ENCODE measurements around the gene RSPO1. TPM values are rescaled to one million over a fixed set of nuclear protein-coding genes. Genes with fewer than 3 reads are reported as not detected.
"Not testable (repeated sequence)": the region's sequence is repeated elsewhere in the genome, so short reads cannot be mapped to it uniquely, and the experiment has no call there.

RSPO1 gene
- total RNA-seq (2013; cell fraction: nucleolus; rRNA removed), result not detected in 2 replicates
- not detected in 2 replicates for total RNA-seq (2014; rRNA removed)
- total RNA-seq (2014; rRNA removed; fragmentation: Illumina TruSeq; extraction: Trizol), result not detected in 2 replicates
- total RNA-seq (2021), result not detected in 2 replicates
- not detected for polyA plus RNA-seq (2011; ENCODE audit: low read depth)
- not detected in 2 replicates for polyA plus RNA-seq (2011; rRNA removed)
- polyA plus RNA-seq (2011; cell fraction: cytosol; rRNA removed), result not detected in 2 replicates
- polyA plus RNA-seq (2011; cell fraction: nucleus; rRNA removed), result not detected in 2 replicates
- polyA plus RNA-seq (2012), result not detected in 2 replicates
- polyA plus RNA-seq (2014; fragmentation: Illumina TruSeq; extraction: Trizol), result not detected in 2 replicates
- polyA plus RNA-seq (2014; fragmentation: Nextera tagmentation; extraction: Ambion mirVana), result not detected
- not detected in 2 replicates for polyA plus RNA-seq (2014; rRNA removed)
- not detected for polyA plus RNA-seq (2016; fragmentation: Nextera tagmentation; extraction: Ambion mirVana)
- not detected in 2 replicates for polyA minus RNA-seq (2011; rRNA and poly(A)+ RNA removed)
- polyA minus RNA-seq (2011; cell fraction: cytosol; rRNA and poly(A)+ RNA removed), result not detected in 2 replicates
- not detected in 2 replicates for polyA minus RNA-seq (2011; cell fraction: nucleus; rRNA and poly(A)+ RNA removed)
- percentile 4 among the genes with signal in this experiment for Bru-seq, nascent RNA
- BruChase-seq, experiment 1, labeled RNA remaining after a 6-hour chase, result not detected
- not detected for BruChase-seq, experiment 2, labeled RNA remaining after a 2-hour chase
- long read RNA-seq, experiment 1, result 0 reads
- long read RNA-seq, experiment 2, result 0 reads

GRCh38 chr1:37634244-37634991 lies at the start of gene RSPO1:
Gene RSPO1, minus strand, starts transcription at chr1:37634892. Its CDS starts 5,231 bp downstream, at chr1:37629661.
- Histone ChIP-seq H3K27me3 (replicated peaks in 1 of 2; ENCODE audit: control insufficient read depth in 2 of 2, insufficient read depth in 2 of 2, low read length in 1 of 2) (peaks cover 24 to 30% of the 10 kb centered on the region in 2 experiments), H3K4me3 (no peak within 1 kb of the TSS), H3K4me1 (ENCODE audit: control insufficient read depth, insufficient read depth, low read length) (no peaks in the 10 kb centered on the region), H3K9ac (ENCODE audit: control insufficient read depth, insufficient read depth, low read length) (no peak within 1 kb of the TSS), H3K4me2 (ENCODE audit: control insufficient read depth, insufficient read depth) (no peak within 1 kb of the TSS), H3K9me3 (replicated peaks; ENCODE audit: control insufficient read depth, insufficient read depth, low read length) (no peaks in the 10 kb centered on the region), H4K20me1 (ENCODE audit: control insufficient read depth, insufficient read depth) (no peaks in the 10 kb centered on the region), H3K27ac (ENCODE audit: control insufficient read depth, insufficient read depth) (no peak within 1 kb of the TSS), H2AFZ (ENCODE audit: control insufficient read depth, low read depth, low read length) (no peak within 1 kb of the TSS), H3K36me3 (ENCODE audit: control insufficient read depth in 2 of 2, insufficient read depth in 2 of 2, low read length in 1 of 2) (no peaks in the 10 kb centered on the region), H3K79me2 (ENCODE audit: control insufficient read depth, insufficient read depth, low read length) (no peaks in the 10 kb centered on the region)
- ATAC-seq (no peak; the same call in 2 of the 3 replicates), DNase-seq (ENCODE audit: low read depth, low spot score) (no peak), FAIRE-seq (no peak)
- no peak for TF ChIP-seq IRF4 (IDR thresholded peaks at IDR 0.05; ENCODE audit: low read depth, low read length)
- TF ChIP-seq CBFB (IDR thresholded peaks at IDR 0.05; ENCODE audit: low read depth), result no peak
- TF ChIP-seq SUZ12 (IDR thresholded peaks at IDR 0.05; ENCODE audit: unreplicated experiment), result peak; percentile 58
- TF ChIP-seq SMAD1 (IDR thresholded peaks at IDR 0.05; ENCODE audit: low read depth, partially characterized antibody), result no peak
- TF ChIP-seq SP1 (IDR thresholded peaks at IDR 0.05; ENCODE audit: low read depth, low read length), result no peak
- POLR2A ChIA-PET, result no interaction called here
- WGBS (ENCODE audit: insufficient coverage, insufficient replicate concordance, low lambda C conversion rate, missing lambda C conversion rate), result 19% methylated on average over 59 of the region's 72 CpGs
- RAD21 ChIA-PET (ENCODE audit: unreplicated experiment), result no interaction called here
- CTCF ChIA-PET, result interaction anchor here (0.5 kb wide), 1 partner anchor 1556 kb away, joined by 3 read pairs; no protein-coding TSS in a partner anchor
- SMC1A ChIA-PET (ENCODE audit: uncharacterized antibody, unreplicated experiment), result no interaction called here
- no TSS peak for BruUV-seq (replicated peaks)
- in situ Hi-C loops (cut with MboI), result no loop called here
- intact Hi-C loops (cut with micrococcal nuclease; ENCODE audit: unreplicated experiment), result no loop called here

DNA sequence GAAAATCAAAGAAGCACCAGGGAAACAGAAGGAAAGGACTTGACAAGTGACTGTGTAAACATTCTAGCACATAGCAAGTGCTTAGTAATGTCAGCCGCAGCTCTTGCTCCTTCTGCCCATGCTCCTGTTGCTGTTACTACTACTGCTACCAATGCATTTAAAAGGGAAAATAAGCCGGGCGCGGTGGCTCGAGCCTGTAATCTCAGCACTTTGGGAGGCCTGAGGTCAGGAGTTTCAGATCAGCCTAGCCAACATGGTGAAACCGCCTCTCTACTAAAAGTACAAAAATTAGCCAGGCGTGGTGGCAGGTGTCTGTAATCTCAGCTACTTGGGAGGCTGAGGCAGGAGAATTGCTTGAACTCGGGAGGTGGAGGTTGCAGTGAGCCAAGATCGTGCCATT lies 49.5 kb upstream of the RSPO1 start:
- H3K36me3 ChIP-seq (ENCODE audit: control insufficient read depth in 2 of 2, insufficient read depth in 2 of 2, low read length in 1 of 2), result peaks cover 1 to 19% of the 10 kb centered on the region in 2 experiments
- FAIRE-seq; H3K9me3 ChIP-seq (replicated peaks; ENCODE audit: control insufficient read depth, insufficient read depth, low read length); H3K79me2 ChIP-seq (ENCODE audit: control insufficient read depth, insufficient read depth, low read length); H3K4me2 ChIP-seq (ENCODE audit: control insufficient read depth, insufficient read depth); H4K20me1 ChIP-seq (ENCODE audit: control insufficient read depth, insufficient read depth); H3K4me1 ChIP-seq (ENCODE audit: control insufficient read depth, insufficient read depth, low read length); H3K27me3 ChIP-seq (replicated peaks in 1 of 2; ENCODE audit: control insufficient read depth in 2 of 2, insufficient read depth in 2 of 2, low read length in 1 of 2); BruUV-seq (replicated peaks); DNase-seq (ENCODE audit: low read depth, low spot score); H3K27ac ChIP-seq (ENCODE audit: control insufficient read depth, insufficient read depth); ATAC-seq; H3K4me3 ChIP-seq; H2AFZ ChIP-seq (ENCODE audit: control insufficient read depth, low read depth, low read length); H3K9ac ChIP-seq (ENCODE audit: control insufficient read depth, insufficient read depth, low read length); intact Hi-C loops (cut with micrococcal nuclease; ENCODE audit: unreplicated experiment): not testable (repeated sequence)
- ChIA-PET POLR2A (interaction anchor here (1.1 kb wide), 1 partner anchor 120 kb away, joined by 3 read pairs; no protein-coding TSS in a partner anchor), CTCF (interaction anchor here (0.6 to 21.1 kb wide), 11 partner anchors 8 to 234 kb away, joined by 3 to 521 read pairs (median 13); partner anchors contain the start of genes CDCA8, GNL2 and SNIP1), SMC1A (ENCODE audit: uncharacterized antibody, unreplicated experiment) (interaction anchor here (0.6 to 13.6 kb wide), 4 partner anchors 82 to 200 kb away, joined by 3 to 245 read pairs (median 9); partner anchors contain the start of gene GNL2), RAD21 (ENCODE audit: unreplicated experiment) (interaction anchor here (6.7 kb wide), 1 partner anchor 82 kb away, joined by 105 read pairs; no protein-coding TSS in a partner anchor)
- in situ Hi-C loops (cut with MboI), result loop anchor here (5.0 kb wide), 1 partner anchor 127 kb away; the partner anchor contains the start of gene DNALI1
- over 99% methylated on average over 9 of the region's 9 CpGs for WGBS (ENCODE audit: insufficient coverage, insufficient replicate concordance, low lambda C conversion rate, missing lambda C conversion rate)
